HepG2 (cell line): ENCODE data around the gene CDK12. TPM values are rescaled to one million over a fixed set of nuclear protein-coding genes. Genes with fewer than 3 reads are reported as not detected.

Experiments used
- ATAC-seq: fragments of 200-7000 bp; cut with Tn5 transposase; 3 replicates; pipeline ENCODE4 v1.9.1; 2020; ENCODE audit warnings: mild to moderate bottlenecking, moderate library complexity
- BruUV-seq: library from RNA; stranded (reverse); fragments of 400-500 nt; replicated peaks from 2 replicates; lab custom pipeline; 2021; lab: Mats Ljungman, UMichigan
- CTCF ChIA-PET: fragments of 300-600 bp; formaldehyde crosslinking; extraction: SDS; loops from one replicate; lab custom pipeline; 2021; ENCODE audit warnings: low total read pairs, inconsistent platforms, low intra/inter-chr PET ratio; lab: Yijun Ruan, JAX
- POLR2A ChIA-PET: fragments of 350-600 bp; sonication (Branson Sonifier 250); formaldehyde crosslinking; loops from one replicate; lab custom pipeline; 2020; ENCODE audit warnings: antibody characterized with exemption, inconsistent platforms; lab: Yijun Ruan, JAX
- DNase-seq: peaks from one replicate; pipeline ENCODE4 v3.0.0-alpha.2; 2015; ENCODE audit warnings: low spot score
- FAIRE-seq: peaks from 3 replicates; lab custom pipeline; 2011; peaks lifted over from hg19 to GRCh38; lab: Jason Lieb, UNC
- H2AFZ ChIP-seq: one replicate; pipeline ENCODE4 v1.6.1; 2011; ENCODE audit warnings: low read length, inconsistent platforms
- H3K27ac ChIP-seq: fragments of 300-600 bp; 3 replicates; pipeline ENCODE4 v1.8.0; 2011; ENCODE audit warnings: mixed run types, mild to moderate bottlenecking, mixed read lengths, low read length, inconsistent platforms; ENCODE audit not compliant: insufficient read depth; ENCODE audit errors: extremely low read length
- H3K27me3 ChIP-seq, 2 experiments: fragments of 200-600 bp in 1 of 2; 2 replicates in 1 of 2; 3 replicates in 1 of 2; pipeline versions ENCODE4 v1.6.0 to v1.8.0; 2011; ENCODE audit warnings: low read length in 2 of 2, mild to moderate bottlenecking in 2 of 2, moderate library complexity in 2 of 2, inconsistent platforms in 1 of 2; ENCODE audit not compliant: insufficient read depth in 2 of 2, control insufficient read depth in 1 of 2
- H3K36me3 ChIP-seq, 2 experiments: fragments of 200-600 bp in 1 of 2; replicated peaks in 1 of 2; 2 replicates in 1 of 2; 3 replicates in 1 of 2; pipeline versions ENCODE4 v1.5.1 to v1.8.0; 2011; ENCODE audit warnings: low read length in 2 of 2, inconsistent platforms in 1 of 2; ENCODE audit not compliant: insufficient read depth in 2 of 2, control insufficient read depth in 1 of 2
- H3K4me1 ChIP-seq: 2 replicates; pipeline ENCODE4 v1.5.1; 2012; ENCODE audit warnings: low read length, inconsistent platforms; ENCODE audit not compliant: insufficient read depth
- H3K4me2 ChIP-seq: 2 replicates; pipeline ENCODE4 v1.6.0; 2011; ENCODE audit warnings: low read depth, low read length, inconsistent platforms
- H3K4me3 ChIP-seq, 3 experiments: fragments of 200-600 bp in 1 of 3; sonication (generic), shearing (Covaris generic) in 1 of 3; replicated peaks in 1 of 3; 2 replicates each; pipeline ENCODE4 v1.5.1; 2011 to 2016; ENCODE audit warnings: low read length in 3 of 3, inconsistent platforms in 2 of 3, low read depth in 2 of 3, mild to moderate bottlenecking in 2 of 3, control low read depth in 1 of 3, mixed read lengths in 1 of 3; ENCODE audit not compliant: insufficient read depth in 1 of 3
- H3K79me2 ChIP-seq: one replicate; pipeline ENCODE4 v1.6.1; 2011; ENCODE audit warnings: low read length, inconsistent platforms; ENCODE audit not compliant: insufficient read depth
- H3K9ac ChIP-seq: 2 replicates; pipeline ENCODE4 v1.6.0; 2011; ENCODE audit warnings: mild to moderate bottlenecking, low read depth, low read length, inconsistent platforms; ENCODE audit not compliant: insufficient read depth
- H3K9me3 ChIP-seq: 2 replicates; pipeline ENCODE4 v1.5.1; 2012; ENCODE audit warnings: mild to moderate bottlenecking, low read length
- H4K20me1 ChIP-seq: 2 replicates; pipeline ENCODE4 v1.6.0; 2011; ENCODE audit warnings: inconsistent platforms, mild to moderate bottlenecking, low read length, moderate library complexity; ENCODE audit not compliant: insufficient read depth
- AKAP8 ChIP-seq: sonication (generic); formaldehyde crosslinking; IDR thresholded peaks from 2 replicates; pipeline ENCODE4 v1.5.1; 2020; ENCODE audit warnings: mild to moderate bottlenecking, missing genetic modification reagents
- KAT2B ChIP-seq: fragments of 150-350 bp; IDR thresholded peaks from 2 replicates; pipeline ENCODE4 v1.6.1; 2014; ENCODE audit warnings: low read depth, low read length, borderline replicate concordance
- RAD51 ChIP-seq: fragments of 450-650 bp; IDR thresholded peaks from 2 replicates; pipeline ENCODE4 v1.6.1; 2016; ENCODE audit warnings: borderline replicate concordance
- SP1 ChIP-seq, 2 experiments: fragments of 450-650 bp in 1 of 2; sonication (generic) in 1 of 2; formaldehyde crosslinking in 1 of 2; IDR thresholded peaks; 2 replicates each; pipeline versions ENCODE4 v1.4.0 to v1.6.1; 2016 to 2020; ENCODE audit warnings: missing genetic modification reagents in 1 of 2
- ZNF260 ChIP-seq: sonication (generic); formaldehyde crosslinking; IDR thresholded peaks from 2 replicates; pipeline ENCODE4 v1.4.0; 2020; ENCODE audit warnings: missing genetic modification reagents, low read depth, mild to moderate bottlenecking, borderline replicate concordance
- ZNF563 ChIP-seq: sonication (generic); formaldehyde crosslinking; IDR thresholded peaks from 2 replicates; pipeline ENCODE4 v1.8.0; 2022; ENCODE audit warnings: mild to moderate bottlenecking, moderate library complexity, missing genetic modification reagents
- ZNF644 ChIP-seq: IDR thresholded peaks from 2 replicates; pipeline ENCODE4 v1.6.1; 2016; ENCODE audit warnings: low read depth
- ZNF749 ChIP-seq: sonication (generic); formaldehyde crosslinking; IDR thresholded peaks from 2 replicates; pipeline ENCODE4 v1.8.0; 2022; ENCODE audit warnings: mild to moderate bottlenecking, missing genetic modification reagents, moderate library complexity, borderline replicate concordance
- WGBS: methylation state at CpG from one replicate; pipeline ENCODE4 v1.1.6; 2017; ENCODE audit warnings: low lambda C conversion rate; 5-methylcytosine and 5-hydroxymethylcytosine counted together
- in situ Hi-C: cut with HindIII; loops from 2 replicates; pipeline ENCODE4 v1.10.0; 2017; ENCODE audit warnings: low pct_unique_long_range_greater_than_20kb; ENCODE audit not compliant: extremely low pct_ligation_motif_present
- intact Hi-C: fragments of 100-400 bp; cut with micrococcal nuclease; formaldehyde crosslinking; loops from one replicate; pipeline ENCODE4 v1.10.0; 2022; ENCODE audit not compliant: unreplicated experiment
- polyA plus RNA-seq, 8 experiments: library from polyadenylated mRNA; depleted of rRNA in 3 of 8; stranded (reverse) in 7 of 8; unstranded in 1 of 8; fragments of >200 nt; fragmentation: Illumina TruSeq in 4 of 8; extraction: Trizol in 4 of 8; gene quantifications; 2 replicates each; pipeline versions ENCODE4 v1.2.1 to v1.2.3, GENCODE V29; 2011 to 2016; ENCODE audit warnings: low read depth in 4 of 8, missing spikeins in 1 of 8, mixed read lengths in 1 of 8; ENCODE audit not compliant: insufficient read depth in 1 of 8
- total RNA-seq, 5 experiments: library from RNA; depleted of rRNA; stranded (reverse); fragments of >200 nt; fragmentation: Illumina TruSeq; extraction: Trizol; gene quantifications; 2 replicates each; pipeline ENCODE4 v1.2.3, GENCODE V29; 2016; ENCODE audit warnings: low read depth in 1 of 5
- TF ChIP-seq, protein P1 (sequence below): sonication (generic); formaldehyde crosslinking; IDR thresholded peaks from 2 replicates; pipeline ENCODE4 v1.5.0; 2020; ENCODE audit warnings: mild to moderate bottlenecking, missing genetic modification reagents
- TF ChIP-seq, protein P2 (sequence below): sonication (generic); formaldehyde crosslinking; IDR thresholded peaks from 2 replicates; pipeline ENCODE4 v1.5.0; 2020; ENCODE audit warnings: mild to moderate bottlenecking, missing genetic modification reagents
- TF ChIP-seq, protein P3 (sequence below): sonication (generic); formaldehyde crosslinking; IDR thresholded peaks from 2 replicates; pipeline ENCODE4 v1.8.0; 2022; ENCODE audit warnings: mild to moderate bottlenecking, missing genetic modification reagents; ENCODE audit not compliant: insufficient replicate concordance
- TF ChIP-seq, protein P4 (sequence below): sonication (generic); formaldehyde crosslinking; IDR thresholded peaks from 2 replicates; pipeline ENCODE4 v1.4.0; 2020; ENCODE audit warnings: low read depth, mild to moderate bottlenecking, missing genetic modification reagents
- TF ChIP-seq, protein P5 (sequence below): IDR thresholded peaks from 2 replicates; pipeline ENCODE4 v1.4.0; 2020; ENCODE audit warnings: mild to moderate bottlenecking, missing genetic modification reagents

The CDK12 gene
- total and polyA plus RNA-seq, 2 of the 13 experiments (the other 11 are each of a cell fraction or from before 2014, with no cell fraction given) = 24.0 to 88.6 TPM

DNA sequence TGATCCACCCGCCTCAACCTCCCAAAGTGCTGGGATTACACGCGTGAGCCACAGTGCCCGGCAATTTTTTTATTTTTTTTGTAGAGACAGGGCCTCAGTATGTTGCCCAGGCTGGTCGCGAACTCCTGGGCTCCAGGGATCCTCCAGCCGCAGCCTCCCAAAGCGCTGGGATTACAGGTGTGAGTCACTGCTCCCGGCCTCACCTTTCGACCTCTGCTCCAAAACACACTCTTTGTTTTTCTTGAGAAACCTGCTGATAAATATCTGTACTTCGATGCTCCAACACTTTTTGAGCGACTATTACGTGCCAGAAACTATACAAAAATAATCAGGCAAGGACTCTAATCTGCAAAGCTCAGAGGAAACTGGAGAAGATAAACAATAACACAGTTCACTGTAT, 11.2 kb upstream of the CDK12 start:
- Histone ChIP-seq H3K36me3 (peaks cover 5 to 21% of the 10 kb centered on the region in 2 experiments), H3K9me3 (no peaks in the 10 kb centered on the region), H3K9ac (peak overlapping the region; percentile 96), H4K20me1 (peaks cover 10% of the 10 kb centered on the region; the same call in 1 of the 2 replicates), H3K4me1 (peaks cover 59% of the 10 kb centered on the region), H3K27ac (peak overlapping the region; percentile 94), H3K79me2 (peaks cover 45% of the 10 kb centered on the region), H2AFZ (no peak overlapping the region), H3K27me3 (no peaks in the 10 kb centered on the region; a peak in 1 of 5 replicates), H3K4me2 (peak overlapping the region; percentile 76), H3K4me3 (peak overlapping the region; percentile 92 to 98 (median 92))
- peak; percentile 60 for DNase-seq
- 14% methylated on average over 13 of the region's 13 CpGs for WGBS
- no peak for FAIRE-seq
- intact Hi-C loops = loop anchor here (2.0 kb wide), 1 partner anchor 15 kb away; no protein-coding TSS in a partner anchor
- ChIA-PET CTCF (no interaction called here), POLR2A (interaction anchor here (1.1 to 7.8 kb wide), 5 partner anchors 14 to 250 kb away, joined by 4 to 302 read pairs (median 8); partner anchors contain the start of genes CDK12, FBXL20 and RPL19)
- no peak for ATAC-seq
- in situ Hi-C loops = no loop called here
- no TSS peak for BruUV-seq
- TF ChIP-seq, protein P1, sequence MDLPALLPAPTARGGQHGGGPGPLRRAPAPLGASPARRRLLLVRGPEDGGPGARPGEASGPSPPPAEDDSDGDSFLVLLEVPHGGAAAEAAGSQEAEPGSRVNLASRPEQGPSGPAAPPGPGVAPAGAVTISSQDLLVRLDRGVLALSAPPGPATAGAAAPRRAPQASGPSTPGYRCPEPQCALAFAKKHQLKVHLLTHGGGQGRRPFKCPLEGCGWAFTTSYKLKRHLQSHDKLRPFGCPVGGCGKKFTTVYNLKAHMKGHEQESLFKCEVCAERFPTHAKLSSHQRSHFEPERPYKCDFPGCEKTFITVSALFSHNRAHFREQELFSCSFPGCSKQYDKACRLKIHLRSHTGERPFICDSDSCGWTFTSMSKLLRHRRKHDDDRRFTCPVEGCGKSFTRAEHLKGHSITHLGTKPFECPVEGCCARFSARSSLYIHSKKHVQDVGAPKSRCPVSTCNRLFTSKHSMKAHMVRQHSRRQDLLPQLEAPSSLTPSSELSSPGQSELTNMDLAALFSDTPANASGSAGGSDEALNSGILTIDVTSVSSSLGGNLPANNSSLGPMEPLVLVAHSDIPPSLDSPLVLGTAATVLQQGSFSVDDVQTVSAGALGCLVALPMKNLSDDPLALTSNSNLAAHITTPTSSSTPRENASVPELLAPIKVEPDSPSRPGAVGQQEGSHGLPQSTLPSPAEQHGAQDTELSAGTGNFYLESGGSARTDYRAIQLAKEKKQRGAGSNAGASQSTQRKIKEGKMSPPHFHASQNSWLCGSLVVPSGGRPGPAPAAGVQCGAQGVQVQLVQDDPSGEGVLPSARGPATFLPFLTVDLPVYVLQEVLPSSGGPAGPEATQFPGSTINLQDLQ (CRISPR knock-in tag) = no peak
- TF ChIP-seq KAT2B (no peak), ZNF644 (CRISPR knock-in tag) (no peak), ZNF749 (CRISPR knock-in tag) (no peak), SP1 (IDR thresholded peaks at IDR 0.05) (no peak), SP1 (CRISPR knock-in tag; IDR thresholded peaks at IDR 0.05) (no peak), ZNF563 (CRISPR knock-in tag) (no peak), RAD51 (no peak), AKAP8 (CRISPR knock-in tag) (no peak), ZNF260 (no peak)
- TF ChIP-seq, protein P2, sequence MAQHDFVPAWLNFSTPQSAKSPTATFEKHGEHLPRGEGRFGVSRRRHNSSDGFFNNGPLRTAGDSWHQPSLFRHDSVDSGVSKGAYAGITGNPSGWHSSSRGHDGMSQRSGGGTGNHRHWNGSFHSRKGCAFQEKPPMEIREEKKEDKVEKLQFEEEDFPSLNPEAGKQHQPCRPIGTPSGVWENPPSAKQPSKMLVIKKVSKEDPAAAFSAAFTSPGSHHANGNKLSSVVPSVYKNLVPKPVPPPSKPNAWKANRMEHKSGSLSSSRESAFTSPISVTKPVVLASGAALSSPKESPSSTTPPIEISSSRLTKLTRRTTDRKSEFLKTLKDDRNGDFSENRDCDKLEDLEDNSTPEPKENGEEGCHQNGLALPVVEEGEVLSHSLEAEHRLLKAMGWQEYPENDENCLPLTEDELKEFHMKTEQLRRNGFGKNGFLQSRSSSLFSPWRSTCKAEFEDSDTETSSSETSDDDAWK (CRISPR knock-in tag) = no peak
- TF ChIP-seq, protein P3, sequence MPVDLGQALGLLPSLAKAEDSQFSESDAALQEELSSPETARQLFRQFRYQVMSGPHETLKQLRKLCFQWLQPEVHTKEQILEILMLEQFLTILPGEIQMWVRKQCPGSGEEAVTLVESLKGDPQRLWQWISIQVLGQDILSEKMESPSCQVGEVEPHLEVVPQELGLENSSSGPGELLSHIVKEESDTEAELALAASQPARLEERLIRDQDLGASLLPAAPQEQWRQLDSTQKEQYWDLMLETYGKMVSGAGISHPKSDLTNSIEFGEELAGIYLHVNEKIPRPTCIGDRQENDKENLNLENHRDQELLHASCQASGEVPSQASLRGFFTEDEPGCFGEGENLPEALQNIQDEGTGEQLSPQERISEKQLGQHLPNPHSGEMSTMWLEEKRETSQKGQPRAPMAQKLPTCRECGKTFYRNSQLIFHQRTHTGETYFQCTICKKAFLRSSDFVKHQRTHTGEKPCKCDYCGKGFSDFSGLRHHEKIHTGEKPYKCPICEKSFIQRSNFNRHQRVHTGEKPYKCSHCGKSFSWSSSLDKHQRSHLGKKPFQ (CRISPR knock-in tag) = peak; percentile 73
- TF ChIP-seq, protein P4, sequence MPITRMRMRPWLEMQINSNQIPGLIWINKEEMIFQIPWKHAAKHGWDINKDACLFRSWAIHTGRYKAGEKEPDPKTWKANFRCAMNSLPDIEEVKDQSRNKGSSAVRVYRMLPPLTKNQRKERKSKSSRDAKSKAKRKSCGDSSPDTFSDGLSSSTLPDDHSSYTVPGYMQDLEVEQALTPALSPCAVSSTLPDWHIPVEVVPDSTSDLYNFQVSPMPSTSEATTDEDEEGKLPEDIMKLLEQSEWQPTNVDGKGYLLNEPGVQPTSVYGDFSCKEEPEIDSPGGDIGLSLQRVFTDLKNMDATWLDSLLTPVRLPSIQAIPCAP (CRISPR knock-in tag) = no peak
- TF ChIP-seq, protein P5, sequence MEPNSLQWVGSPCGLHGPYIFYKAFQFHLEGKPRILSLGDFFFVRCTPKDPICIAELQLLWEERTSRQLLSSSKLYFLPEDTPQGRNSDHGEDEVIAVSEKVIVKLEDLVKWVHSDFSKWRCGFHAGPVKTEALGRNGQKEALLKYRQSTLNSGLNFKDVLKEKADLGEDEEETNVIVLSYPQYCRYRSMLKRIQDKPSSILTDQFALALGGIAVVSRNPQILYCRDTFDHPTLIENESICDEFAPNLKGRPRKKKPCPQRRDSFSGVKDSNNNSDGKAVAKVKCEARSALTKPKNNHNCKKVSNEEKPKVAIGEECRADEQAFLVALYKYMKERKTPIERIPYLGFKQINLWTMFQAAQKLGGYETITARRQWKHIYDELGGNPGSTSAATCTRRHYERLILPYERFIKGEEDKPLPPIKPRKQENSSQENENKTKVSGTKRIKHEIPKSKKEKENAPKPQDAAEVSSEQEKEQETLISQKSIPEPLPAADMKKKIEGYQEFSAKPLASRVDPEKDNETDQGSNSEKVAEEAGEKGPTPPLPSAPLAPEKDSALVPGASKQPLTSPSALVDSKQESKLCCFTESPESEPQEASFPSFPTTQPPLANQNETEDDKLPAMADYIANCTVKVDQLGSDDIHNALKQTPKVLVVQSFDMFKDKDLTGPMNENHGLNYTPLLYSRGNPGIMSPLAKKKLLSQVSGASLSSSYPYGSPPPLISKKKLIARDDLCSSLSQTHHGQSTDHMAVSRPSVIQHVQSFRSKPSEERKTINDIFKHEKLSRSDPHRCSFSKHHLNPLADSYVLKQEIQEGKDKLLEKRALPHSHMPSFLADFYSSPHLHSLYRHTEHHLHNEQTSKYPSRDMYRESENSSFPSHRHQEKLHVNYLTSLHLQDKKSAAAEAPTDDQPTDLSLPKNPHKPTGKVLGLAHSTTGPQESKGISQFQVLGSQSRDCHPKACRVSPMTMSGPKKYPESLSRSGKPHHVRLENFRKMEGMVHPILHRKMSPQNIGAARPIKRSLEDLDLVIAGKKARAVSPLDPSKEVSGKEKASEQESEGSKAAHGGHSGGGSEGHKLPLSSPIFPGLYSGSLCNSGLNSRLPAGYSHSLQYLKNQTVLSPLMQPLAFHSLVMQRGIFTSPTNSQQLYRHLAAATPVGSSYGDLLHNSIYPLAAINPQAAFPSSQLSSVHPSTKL (CRISPR knock-in tag) = peak; percentile 60; the same call in 1 of the 2 replicates
